NCI-H82 treated with DMSO at 0.1 percent for 48 hours (cell line): ENCODE results near the gene CX3CL1.
"Not testable (repeated sequence)": the region's sequence is repeated elsewhere in the genome, so short reads cannot be mapped to it uniquely, and the experiment has no call there.

Source experiments
- DNase-seq: peaks from one replicate; lab custom pipeline; 2025; ENCODE audit not compliant: unreplicated experiment; lab: John Stamatoyannopoulos, UW

CX3CL1 gene

GRCh38 chr16:57382535-57383275 is 10.4 kb downstream of the CX3CL1 start:
- DNase-seq = no peak

DNA sequence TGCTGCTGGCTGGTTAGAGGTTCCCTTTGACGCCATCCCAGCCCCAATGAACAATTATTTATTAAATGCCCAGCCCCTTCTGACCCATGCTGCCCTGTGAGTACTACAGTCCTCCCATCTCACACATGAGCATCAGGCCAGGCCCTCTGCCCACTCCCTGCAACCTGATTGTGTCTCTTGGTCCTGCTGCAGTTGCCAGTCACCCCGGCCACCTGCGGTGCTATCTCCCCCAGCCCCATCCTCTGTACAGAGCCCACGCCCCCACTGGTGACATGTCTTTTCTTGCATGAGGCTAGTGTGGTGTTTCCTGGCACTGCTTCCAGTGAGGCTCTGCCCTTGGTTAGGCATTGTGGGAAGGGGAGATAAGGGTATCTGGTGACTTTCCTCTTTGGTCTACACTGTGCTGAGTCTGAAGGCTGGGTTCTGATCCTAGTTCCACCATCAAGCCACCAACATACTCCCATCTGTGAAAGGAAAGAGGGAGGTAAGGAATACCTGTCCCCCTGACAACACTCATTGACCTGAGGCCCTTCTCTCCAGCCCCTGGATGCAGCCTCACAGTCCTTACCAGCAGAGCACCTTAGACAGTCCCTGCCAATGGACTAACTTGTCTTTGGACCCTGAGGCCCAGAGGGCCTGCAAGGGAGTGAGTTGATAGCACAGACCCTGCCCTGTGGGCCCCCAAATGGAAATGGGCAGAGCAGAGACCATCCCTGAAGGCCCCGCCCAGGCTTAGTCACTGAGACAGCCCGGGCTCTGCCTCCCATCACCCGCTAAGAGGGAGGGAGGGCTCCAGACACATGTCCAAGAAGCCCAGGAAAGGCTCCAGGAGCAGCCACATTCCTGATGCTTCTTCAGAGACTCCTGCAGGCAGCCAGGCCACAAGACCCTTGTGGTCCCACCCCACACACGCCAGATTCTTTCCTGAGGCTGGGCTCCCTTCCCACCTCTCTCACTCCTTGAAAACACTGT is 11.3 kb downstream of the CX3CL1 start:
- no peak for DNase-seq

GRCh38 chr16:57384248-57385070 is 12.2 kb downstream of the CX3CL1 start:
- no peak for DNase-seq

- DNase-seq = no peak
Measured at GRCh38 chr16:57385083-57385482, 12.8 kb downstream of the CX3CL1 start.

- no peak for DNase-seq
Measured at GRCh38 chr16:57386381-57386951, 14.2 kb downstream of the CX3CL1 start.

- DNase-seq = no peak
Measured at GRCh38 chr16:57387598-57388354, 15.5 kb downstream of the CX3CL1 start.

- DNase-seq = no peak
Measured at GRCh38 chr16:57388359-57389086, 16.2 kb downstream of the CX3CL1 start.

- DNase-seq = no peak
Measured at GRCh38 chr16:57389087-57389468, 16.8 kb downstream of the CX3CL1 start.

GRCh38 chr16:57390636-57391295 is 18.5 kb downstream of the CX3CL1 start:
- DNase-seq = no peak

DNA sequence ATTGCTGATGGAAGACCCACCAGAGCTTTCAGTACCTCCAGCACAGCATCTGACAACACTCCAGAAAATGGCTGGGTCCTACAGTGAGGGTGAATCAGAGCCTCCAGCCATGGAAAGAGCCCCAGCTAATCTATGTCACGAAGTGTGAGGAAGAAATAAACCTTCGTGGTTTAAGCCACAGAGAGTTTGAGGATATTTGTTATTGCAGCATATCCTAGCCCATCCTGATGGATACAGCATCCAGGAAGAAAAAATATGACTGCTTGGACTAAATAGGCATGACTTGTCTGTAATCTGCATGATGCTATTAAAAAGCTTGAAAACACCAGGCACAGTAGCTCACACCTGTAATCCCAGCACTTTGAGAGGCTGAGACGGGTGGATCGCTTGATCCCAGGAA is 19.0 kb downstream of the CX3CL1 start:
- DNase-seq = no peak

GRCh38 chr16:57391708-57392107 is 19.4 kb downstream of the CX3CL1 start:
- no peak for DNase-seq

- DNase-seq = no peak
Measured at GRCh38 chr16:57392694-57393093, 20.4 kb downstream of the CX3CL1 start.

GRCh38 chr16:57394444-57394843 is 22.2 kb downstream of the CX3CL1 start:
- no peak for DNase-seq

DNA sequence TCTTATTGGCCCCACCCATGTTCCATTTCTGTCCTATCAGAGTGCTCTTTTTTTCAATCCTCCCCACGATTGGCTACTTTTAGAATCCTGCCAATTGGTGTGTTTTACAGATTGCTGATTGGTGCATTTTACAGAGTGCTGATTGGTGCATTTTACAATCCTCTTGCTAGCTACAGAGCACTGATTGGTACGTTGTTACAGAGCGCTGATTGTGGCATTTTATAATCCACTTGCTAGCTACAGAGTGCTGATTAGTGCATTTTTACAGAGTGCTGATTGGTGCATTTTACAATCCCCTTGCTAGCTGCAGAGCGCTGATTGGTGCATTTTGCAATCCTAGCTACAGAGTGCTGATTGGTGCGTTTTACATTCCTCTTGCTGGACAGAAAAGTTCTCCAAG is 22.7 kb downstream of the CX3CL1 start:
- DNase-seq = no peak

- DNase-seq = no peak
Measured at GRCh38 chr16:57396786-57397185, 24.5 kb downstream of the CX3CL1 start.

- not testable (repeated sequence) for DNase-seq
Measured at GRCh38 chr16:57397493-57397892, 25.2 kb downstream of the CX3CL1 start.

DNA sequence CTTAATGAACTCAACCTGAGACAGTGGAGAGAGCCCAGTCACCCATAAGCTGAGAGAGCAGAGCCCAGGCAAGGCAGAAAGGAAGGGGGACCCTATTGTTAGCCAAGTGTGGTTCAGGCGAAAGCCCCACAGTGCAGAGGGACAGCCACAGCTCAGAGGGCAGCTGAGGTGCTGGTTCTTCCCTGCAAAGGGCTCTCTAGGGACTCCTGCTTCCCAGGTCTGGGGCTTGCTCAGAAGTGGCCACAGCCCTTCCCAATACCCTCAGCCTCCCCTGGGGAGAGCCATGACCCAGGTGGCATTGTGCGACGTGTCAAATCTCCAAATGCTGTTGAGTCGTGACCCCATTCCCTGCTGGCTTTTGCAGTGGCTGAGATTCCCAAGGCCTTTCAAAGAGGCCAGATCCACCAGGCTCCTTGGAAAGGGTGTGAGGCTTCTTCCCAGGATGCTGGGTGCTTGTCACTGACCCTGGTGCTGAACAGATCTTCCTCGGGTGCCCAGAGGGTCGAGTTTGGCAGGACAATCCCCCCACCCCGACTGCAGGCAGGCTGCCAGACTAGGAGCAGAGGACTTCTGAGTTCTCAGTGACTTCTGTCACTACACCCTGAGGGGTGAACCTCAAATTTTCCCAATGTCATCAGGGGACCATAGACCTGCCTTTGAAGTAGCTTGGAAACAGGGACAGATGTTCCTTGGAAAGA is 29.8 kb downstream of the CX3CL1 start:
- DNase-seq = no peak
